OCI-LY7 (cell line): ENCODE results near the gene ZNF438.

Source experiments
- EZH2phosphoT487 ChIP-seq: fragments of 200-600 bp; sonication (generic); IDR thresholded peaks from 2 replicates; pipeline ENCODE4 v1.6.1; 2018; ENCODE audit warnings: low read depth, borderline replicate concordance, mild to moderate bottlenecking, mixed run types, antibody characterized with exemption, low read length, moderate library complexity, mixed read lengths
- TF ChIP-seq, protein P1 (sequence below): fragments of 200-600 bp; sonication (generic); conservative IDR thresholded peaks from 2 replicates; pipeline ENCODE4 v1.5.1; 2014; ENCODE audit warnings: mild to moderate bottlenecking, antibody characterized with exemption, low read length, moderate library complexity, mixed read lengths

DNA sequence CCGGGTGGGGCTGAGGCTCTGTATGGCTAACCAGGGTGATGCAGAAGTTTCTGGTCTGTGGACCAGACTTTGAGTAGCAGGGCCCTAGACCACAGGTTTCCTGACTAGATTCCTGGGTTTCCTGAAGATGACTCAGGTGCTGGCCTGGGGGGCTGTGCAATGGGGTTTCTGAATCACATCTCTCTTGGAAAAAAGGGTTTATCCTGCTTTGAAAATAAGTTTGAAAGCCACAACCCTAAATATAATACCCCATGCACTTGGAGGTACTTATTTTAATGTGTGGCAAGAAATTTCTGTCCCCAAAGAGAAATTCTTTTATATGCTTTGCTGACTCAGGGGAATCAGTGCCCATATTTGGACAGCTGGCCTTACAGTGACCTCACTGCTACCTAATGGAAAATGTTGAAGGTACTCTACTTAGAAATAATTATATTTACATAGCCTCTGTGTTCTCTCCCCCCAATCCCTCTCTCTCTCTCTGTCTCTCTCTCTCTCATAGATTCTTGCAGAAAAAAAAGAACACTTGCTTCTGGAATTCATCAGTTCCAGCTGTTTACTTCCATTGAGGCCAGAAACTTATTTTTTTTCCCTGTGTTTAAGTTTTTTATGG is 217.7 kb downstream of the ZNF438 start:
- TF ChIP-seq, protein P1, sequence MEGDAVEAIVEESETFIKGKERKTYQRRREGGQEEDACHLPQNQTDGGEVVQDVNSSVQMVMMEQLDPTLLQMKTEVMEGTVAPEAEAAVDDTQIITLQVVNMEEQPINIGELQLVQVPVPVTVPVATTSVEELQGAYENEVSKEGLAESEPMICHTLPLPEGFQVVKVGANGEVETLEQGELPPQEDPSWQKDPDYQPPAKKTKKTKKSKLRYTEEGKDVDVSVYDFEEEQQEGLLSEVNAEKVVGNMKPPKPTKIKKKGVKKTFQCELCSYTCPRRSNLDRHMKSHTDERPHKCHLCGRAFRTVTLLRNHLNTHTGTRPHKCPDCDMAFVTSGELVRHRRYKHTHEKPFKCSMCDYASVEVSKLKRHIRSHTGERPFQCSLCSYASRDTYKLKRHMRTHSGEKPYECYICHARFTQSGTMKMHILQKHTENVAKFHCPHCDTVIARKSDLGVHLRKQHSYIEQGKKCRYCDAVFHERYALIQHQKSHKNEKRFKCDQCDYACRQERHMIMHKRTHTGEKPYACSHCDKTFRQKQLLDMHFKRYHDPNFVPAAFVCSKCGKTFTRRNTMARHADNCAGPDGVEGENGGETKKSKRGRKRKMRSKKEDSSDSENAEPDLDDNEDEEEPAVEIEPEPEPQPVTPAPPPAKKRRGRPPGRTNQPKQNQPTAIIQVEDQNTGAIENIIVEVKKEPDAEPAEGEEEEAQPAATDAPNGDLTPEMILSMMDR: no peak
- no peak for TF ChIP-seq EZH2phosphoT487
